ENCODE results near the gene INAFM2.

INAFM2 gene

DNA sequence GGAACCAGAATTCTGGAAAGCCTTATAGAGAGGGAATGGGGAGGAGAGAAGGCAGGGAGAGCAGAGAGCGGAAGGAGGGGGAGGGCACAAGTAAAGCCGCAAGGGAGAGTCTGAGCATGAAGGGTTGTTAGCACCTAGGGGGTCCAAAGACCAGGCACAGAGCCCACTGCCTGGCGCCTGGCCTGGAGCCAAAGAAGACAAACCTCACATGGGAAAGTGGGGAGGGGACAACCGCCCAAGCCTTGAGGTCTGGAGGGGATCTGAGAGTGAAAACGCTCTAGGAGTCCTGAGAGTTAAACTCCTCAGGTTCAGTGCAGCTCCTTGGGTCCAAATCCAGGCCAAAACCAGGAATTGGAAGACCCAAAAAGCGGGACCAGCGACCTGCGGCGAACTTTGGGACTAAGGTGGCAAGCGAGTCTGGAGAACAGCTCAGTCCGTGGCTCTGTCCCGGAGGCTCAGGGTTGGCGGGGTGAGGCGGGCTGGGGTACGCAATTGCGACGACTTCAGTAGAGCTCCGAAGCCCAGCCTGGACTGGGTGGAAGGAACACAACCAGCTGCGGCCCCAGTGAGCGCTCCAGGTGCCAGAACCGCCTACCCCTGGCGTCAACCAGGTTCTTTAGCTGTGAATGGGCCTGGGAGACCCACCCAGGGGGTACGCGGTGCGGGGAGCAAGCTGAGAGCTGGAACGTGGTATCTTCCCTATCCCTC lies 807 bp upstream of the INAFM2 start:
- no peaks in the 10 kb centered on the region for H3K9me3 Mint-ChIP-seq
- peaks cover 25% of the 10 kb centered on the region for H3K4me1 Mint-ChIP-seq (ENCODE audit: low read depth)
- peaks cover 4% of the 10 kb centered on the region for H3K36me3 Mint-ChIP-seq (ENCODE audit: low read depth)
- H3K27ac Mint-ChIP-seq, result peak overlapping the region; percentile 65
- H3K4me3 Mint-ChIP-seq, result peak overlapping the region; percentile 82
- H3K27me3 Mint-ChIP-seq (ENCODE audit: low read depth), result peaks cover 25% of the 10 kb centered on the region

GRCh38 chr15:40323953-40324937 lies 753 bp downstream of the INAFM2 start:
- peaks cover 34% of the 10 kb centered on the region for H3K4me1 Mint-ChIP-seq (ENCODE audit: low read depth)
- peak overlapping the region; percentile 71 for H3K4me3 Mint-ChIP-seq
- peak overlapping the region; percentile 31 for H3K27ac Mint-ChIP-seq
- H3K9me3 Mint-ChIP-seq, result no peaks in the 10 kb centered on the region
- H3K27me3 Mint-ChIP-seq (ENCODE audit: low read depth), result peaks cover 20% of the 10 kb centered on the region
- peaks cover 6% of the 10 kb centered on the region for H3K36me3 Mint-ChIP-seq (ENCODE audit: low read depth)

GRCh38 chr15:40325188-40325587 lies 1.7 kb downstream of the INAFM2 start:
- Mint-ChIP-seq H3K9me3 (no peaks in the 10 kb centered on the region), H3K27me3 (ENCODE audit: low read depth) (peaks cover 14% of the 10 kb centered on the region), H3K4me1 (ENCODE audit: low read depth) (peaks cover 38% of the 10 kb centered on the region), H3K36me3 (ENCODE audit: low read depth) (peaks cover 6% of the 10 kb centered on the region), H3K27ac (no peak overlapping the region), H3K4me3 (peak overlapping the region; percentile 71)

- Mint-ChIP-seq H3K27ac (no peak overlapping the region), H3K4me1 (ENCODE audit: low read depth) (peaks cover 38% of the 10 kb centered on the region), H3K27me3 (ENCODE audit: low read depth) (peaks cover 12% of the 10 kb centered on the region), H3K4me3 (no peak overlapping the region), H3K36me3 (ENCODE audit: low read depth) (peaks cover 6% of the 10 kb centered on the region), H3K9me3 (no peaks in the 10 kb centered on the region)
Observed at GRCh38 chr15:40325700-40326099, 2.2 kb downstream of the INAFM2 start.

DNA sequence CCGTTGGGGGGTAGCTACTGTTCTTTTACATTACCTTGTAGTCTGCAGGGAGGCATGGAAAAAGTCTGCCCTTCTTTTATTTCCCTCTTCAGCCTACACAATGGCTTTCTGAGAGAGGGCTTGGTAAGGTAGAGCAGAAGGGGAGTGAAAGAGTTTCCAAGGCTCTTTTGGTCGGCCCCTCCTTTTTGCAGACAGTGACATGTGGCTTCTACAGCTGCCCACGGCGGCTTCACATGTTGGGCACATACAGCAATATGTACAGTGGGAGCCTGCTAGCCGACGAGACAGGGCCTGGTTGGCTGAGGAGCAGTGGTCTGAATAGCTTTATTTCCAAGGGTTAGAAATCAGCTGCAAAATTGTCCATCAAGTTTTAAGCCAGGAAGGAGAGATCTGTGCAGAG lies 4.0 kb downstream of the INAFM2 start:
- Mint-ChIP-seq H3K27ac (no peak overlapping the region), H3K4me3 (no peak overlapping the region), H3K9me3 (no peaks in the 10 kb centered on the region), H3K27me3 (ENCODE audit: low read depth) (peaks cover 6% of the 10 kb centered on the region), H3K36me3 (ENCODE audit: low read depth) (peaks cover 6% of the 10 kb centered on the region), H3K4me1 (ENCODE audit: low read depth) (peaks cover 28% of the 10 kb centered on the region)

- Mint-ChIP-seq H3K4me3 (no peak overlapping the region), H3K4me1 (ENCODE audit: low read depth) (peaks cover 26% of the 10 kb centered on the region), H3K36me3 (ENCODE audit: low read depth) (peaks cover 6% of the 10 kb centered on the region), H3K27me3 (ENCODE audit: low read depth) (peaks cover 6% of the 10 kb centered on the region), H3K9me3 (no peaks in the 10 kb centered on the region), H3K27ac (no peak overlapping the region)
Observed at GRCh38 chr15:40328176-40328575, 4.7 kb downstream of the INAFM2 start.

DNA sequence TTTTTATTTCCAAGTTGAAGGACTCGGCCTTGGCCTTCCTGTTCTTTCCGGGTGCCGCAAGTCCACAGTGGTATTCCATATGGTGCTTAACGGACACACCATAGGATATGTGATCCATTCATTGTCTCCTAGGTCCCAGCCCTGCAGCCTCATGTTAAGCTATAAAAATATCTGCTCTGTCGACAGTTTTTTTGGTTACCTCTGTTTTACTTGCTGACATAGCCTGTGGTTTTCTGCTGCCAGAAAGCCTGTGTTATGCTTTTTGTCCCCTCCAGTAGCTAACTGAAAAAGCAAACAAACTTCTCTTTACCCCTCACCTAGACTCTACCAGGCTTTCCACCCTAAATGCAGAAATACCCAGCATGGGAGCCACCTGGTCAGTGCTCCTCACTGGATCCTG lies 5.3 kb downstream of the INAFM2 start:
- Mint-ChIP-seq H3K9me3 (no peaks in the 10 kb centered on the region), H3K4me3 (no peak overlapping the region), H3K4me1 (ENCODE audit: low read depth) (peaks cover 27% of the 10 kb centered on the region)

GRCh38 chr15:40329804-40330203 lies 6.3 kb downstream of the INAFM2 start:
- Mint-ChIP-seq H3K4me3 (no peak overlapping the region), H3K27me3 (ENCODE audit: low read depth) (peaks cover 6% of the 10 kb centered on the region), H3K27ac (no peak overlapping the region), H3K9me3 (no peaks in the 10 kb centered on the region), H3K4me1 (ENCODE audit: low read depth) (peaks cover 30% of the 10 kb centered on the region), H3K36me3 (ENCODE audit: low read depth) (peaks cover 6% of the 10 kb centered on the region)

More for the DNA sequence above, 5.3 kb downstream of the INAFM2 start:
- peaks cover 6% of the 10 kb centered on the region for H3K36me3 Mint-ChIP-seq (ENCODE audit: low read depth)
- H3K27ac Mint-ChIP-seq, result no peak overlapping the region
- peaks cover 6% of the 10 kb centered on the region for H3K27me3 Mint-ChIP-seq (ENCODE audit: low read depth)

GRCh38 chr15:40330368-40330836 lies 6.9 kb downstream of the INAFM2 start:
- peaks cover 25% of the 10 kb centered on the region for H3K4me1 Mint-ChIP-seq (ENCODE audit: low read depth)
- no peaks in the 10 kb centered on the region for H3K9me3 Mint-ChIP-seq
- H3K27ac Mint-ChIP-seq, result no peak overlapping the region
- H3K27me3 Mint-ChIP-seq (ENCODE audit: low read depth), result peaks cover 3% of the 10 kb centered on the region
- H3K4me3 Mint-ChIP-seq, result no peak overlapping the region
- H3K36me3 Mint-ChIP-seq (ENCODE audit: low read depth), result peaks cover 6% of the 10 kb centered on the region

GRCh38 chr15:40331026-40331425 lies 7.5 kb downstream of the INAFM2 start:
- no peak overlapping the region for H3K27ac Mint-ChIP-seq
- no peak overlapping the region for H3K4me3 Mint-ChIP-seq
- H3K36me3 Mint-ChIP-seq (ENCODE audit: low read depth), result peaks cover 4% of the 10 kb centered on the region
- peaks cover 25% of the 10 kb centered on the region for H3K4me1 Mint-ChIP-seq (ENCODE audit: low read depth)
- H3K9me3 Mint-ChIP-seq, result no peaks in the 10 kb centered on the region
- peaks cover under 1% of the 10 kb centered on the region for H3K27me3 Mint-ChIP-seq (ENCODE audit: low read depth)

DNA sequence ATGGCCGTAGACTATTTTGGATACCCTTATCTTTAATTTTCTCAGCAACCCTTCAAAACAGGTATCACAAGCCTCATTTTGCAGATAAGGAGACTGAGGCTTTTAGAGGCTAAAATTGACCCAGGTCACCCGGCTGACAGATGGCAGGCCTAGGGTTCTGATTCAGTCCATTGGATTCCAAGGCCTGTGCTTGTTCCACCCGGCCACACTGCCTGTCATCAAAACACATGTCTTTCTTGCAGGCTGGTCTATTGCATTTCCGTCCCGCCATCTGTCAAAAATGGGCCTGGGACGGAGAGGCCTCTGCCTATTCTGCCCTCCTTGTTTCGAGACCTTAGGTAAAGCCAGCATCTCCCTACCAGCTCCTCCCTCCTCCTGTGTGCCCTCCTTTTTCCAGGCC lies 8.1 kb downstream of the INAFM2 start:
- no peaks in the 10 kb centered on the region for H3K9me3 Mint-ChIP-seq
- H3K4me3 Mint-ChIP-seq, result no peak overlapping the region

GRCh38 chr15:40332113-40332781 lies 8.8 kb downstream of the INAFM2 start:
- no peak overlapping the region for H3K27ac Mint-ChIP-seq
- H3K9me3 Mint-ChIP-seq, result no peaks in the 10 kb centered on the region

More for the DNA sequence above, 8.1 kb downstream of the INAFM2 start:
- no peak overlapping the region for H3K27ac Mint-ChIP-seq
- peaks cover 2% of the 10 kb centered on the region for H3K36me3 Mint-ChIP-seq (ENCODE audit: low read depth)
- H3K27me3 Mint-ChIP-seq (ENCODE audit: low read depth), result no peaks in the 10 kb centered on the region
- H3K4me1 Mint-ChIP-seq (ENCODE audit: low read depth), result peaks cover 25% of the 10 kb centered on the region

GRCh38 chr15:40333922-40334492 lies 10.5 kb downstream of the INAFM2 start:
- H3K4me3 Mint-ChIP-seq, result peak overlapping the region; percentile 46
- no peaks in the 10 kb centered on the region for H3K36me3 Mint-ChIP-seq (ENCODE audit: low read depth)
- no peaks in the 10 kb centered on the region for H3K27me3 Mint-ChIP-seq (ENCODE audit: low read depth)
- peak overlapping the region; percentile 64 for H3K27ac Mint-ChIP-seq
- H3K9me3 Mint-ChIP-seq, result no peaks in the 10 kb centered on the region
- peaks cover 20% of the 10 kb centered on the region for H3K4me1 Mint-ChIP-seq (ENCODE audit: low read depth)

More at GRCh38 chr15:40332113-40332781, 8.8 kb downstream of the INAFM2 start:
- H3K27me3 Mint-ChIP-seq (ENCODE audit: low read depth), result no peaks in the 10 kb centered on the region
- peaks cover 25% of the 10 kb centered on the region for H3K4me1 Mint-ChIP-seq (ENCODE audit: low read depth)
- H3K36me3 Mint-ChIP-seq (ENCODE audit: low read depth), result peaks cover 1% of the 10 kb centered on the region
- H3K4me3 Mint-ChIP-seq, result no peak overlapping the region

DNA sequence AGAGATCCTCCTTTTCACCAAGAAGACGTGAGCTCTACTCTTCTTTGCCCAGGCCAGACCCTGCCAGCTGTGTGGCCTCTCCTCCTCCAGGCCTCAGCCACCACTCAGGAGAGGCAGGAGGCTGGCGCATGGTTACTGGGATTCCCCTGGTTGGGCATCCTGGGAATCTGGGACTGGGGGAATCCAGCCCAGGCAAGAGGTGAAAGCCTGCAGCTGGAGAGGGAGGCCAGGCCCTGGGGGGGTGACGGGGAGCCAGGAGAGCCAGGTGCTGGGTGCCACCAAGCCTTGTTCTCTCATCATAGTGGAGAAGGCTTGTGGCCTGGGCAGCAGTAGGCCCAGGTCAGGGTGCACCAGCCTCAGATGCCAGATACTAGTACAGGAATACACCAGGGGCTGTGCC lies 11.0 kb downstream of the INAFM2 start:
- Mint-ChIP-seq H3K4me1 (ENCODE audit: low read depth) (peaks cover 16% of the 10 kb centered on the region), H3K4me3 (no peak overlapping the region), H3K36me3 (ENCODE audit: low read depth) (no peaks in the 10 kb centered on the region), H3K9me3 (no peaks in the 10 kb centered on the region), H3K27ac (no peak overlapping the region), H3K27me3 (ENCODE audit: low read depth) (no peaks in the 10 kb centered on the region)
